ENCODE measurements around the gene RFNG.

DNA sequence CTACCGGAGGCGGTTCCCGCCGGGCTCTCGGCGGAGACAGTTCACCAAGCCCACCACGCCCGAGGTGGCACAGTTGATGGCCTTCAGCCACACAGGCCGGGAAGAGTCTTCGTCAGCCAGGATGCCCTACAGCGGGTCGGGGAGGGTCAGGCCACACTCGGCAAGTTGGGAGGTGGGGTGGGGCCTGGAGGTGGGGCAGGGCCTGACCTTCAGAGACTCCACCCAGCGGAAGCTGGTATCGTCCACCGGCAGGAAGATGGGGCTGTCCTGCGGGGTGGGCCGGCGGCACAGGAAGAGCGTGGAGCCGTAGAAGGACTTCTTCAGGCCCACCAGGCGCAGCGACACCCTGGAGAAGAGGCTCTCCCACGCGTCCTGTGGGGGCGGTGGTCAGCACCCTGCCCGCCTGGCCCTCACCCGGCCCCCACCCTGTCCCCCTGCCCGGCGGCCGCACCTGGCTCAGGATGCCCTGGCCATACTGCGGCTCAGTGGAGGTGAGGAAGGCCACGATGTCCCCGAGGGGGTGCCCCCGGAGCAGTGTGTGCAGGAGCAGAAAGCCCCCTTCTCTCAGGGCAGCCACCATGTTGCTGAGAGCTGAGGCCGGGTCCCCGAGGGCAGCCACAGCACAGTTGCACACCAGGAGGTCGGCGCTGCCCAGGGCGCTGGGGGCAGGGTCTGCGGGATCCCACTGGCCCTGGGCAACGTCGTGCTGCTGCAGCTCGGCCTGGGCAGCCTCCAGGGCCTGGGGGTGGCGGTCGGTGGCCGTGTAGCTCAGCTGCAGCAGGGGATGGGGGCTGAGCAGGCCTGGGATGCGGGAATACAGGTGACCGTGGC, 33.6 kb upstream of the RFNG start:
- TF ChIP-seq CTCF (IDR thresholded peaks at IDR 0.05) (no peak), EZH2 (IDR thresholded peaks at IDR 0.05; ENCODE audit: borderline replicate concordance, insufficient read depth, low read depth, low read length, poor library complexity, severe bottlenecking) (no peak)
